ENCODE measurements around the gene PTPA.

DNA sequence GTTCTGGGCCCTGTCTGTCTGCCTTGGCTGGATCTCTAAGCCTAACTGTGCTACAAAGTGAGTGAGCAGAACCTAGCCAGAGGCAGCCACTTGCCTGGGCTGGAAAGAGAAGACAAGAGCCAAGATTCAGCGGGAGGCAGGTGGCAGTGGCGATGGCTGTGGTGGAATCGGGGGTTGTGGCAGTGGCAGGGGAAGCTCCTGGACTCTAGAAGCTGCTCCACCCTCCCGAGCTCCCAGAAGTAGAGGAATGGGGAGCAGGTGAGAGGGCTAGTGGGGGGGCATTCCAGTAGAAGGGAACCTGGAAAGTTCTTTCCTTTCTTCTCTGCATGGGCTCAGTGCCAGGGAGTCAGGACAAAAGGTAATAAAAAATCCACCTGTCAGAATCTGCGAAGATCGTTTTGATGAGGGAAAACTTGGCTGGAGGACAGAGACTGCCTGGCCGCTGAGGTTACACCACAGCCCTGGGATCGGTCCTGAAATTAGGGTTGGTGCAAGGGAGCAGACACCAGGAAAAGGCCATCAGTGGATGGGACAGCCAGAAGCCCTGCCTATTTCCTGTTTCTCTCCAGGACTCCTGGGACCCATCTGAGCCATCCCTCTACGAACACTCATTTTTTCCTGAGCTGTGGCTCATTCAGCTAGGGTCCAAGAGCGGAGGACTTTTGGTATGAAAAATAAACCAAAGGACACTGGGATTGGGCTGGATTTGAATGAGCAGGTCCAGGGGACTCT is 2.2 kb upstream of the PTPA start:
- TF ChIP-seq POLR2AphosphoS5 (IDR thresholded peaks at IDR 0.05; ENCODE audit: low read depth, low read length), result no peak
- TF ChIP-seq, protein P1, sequence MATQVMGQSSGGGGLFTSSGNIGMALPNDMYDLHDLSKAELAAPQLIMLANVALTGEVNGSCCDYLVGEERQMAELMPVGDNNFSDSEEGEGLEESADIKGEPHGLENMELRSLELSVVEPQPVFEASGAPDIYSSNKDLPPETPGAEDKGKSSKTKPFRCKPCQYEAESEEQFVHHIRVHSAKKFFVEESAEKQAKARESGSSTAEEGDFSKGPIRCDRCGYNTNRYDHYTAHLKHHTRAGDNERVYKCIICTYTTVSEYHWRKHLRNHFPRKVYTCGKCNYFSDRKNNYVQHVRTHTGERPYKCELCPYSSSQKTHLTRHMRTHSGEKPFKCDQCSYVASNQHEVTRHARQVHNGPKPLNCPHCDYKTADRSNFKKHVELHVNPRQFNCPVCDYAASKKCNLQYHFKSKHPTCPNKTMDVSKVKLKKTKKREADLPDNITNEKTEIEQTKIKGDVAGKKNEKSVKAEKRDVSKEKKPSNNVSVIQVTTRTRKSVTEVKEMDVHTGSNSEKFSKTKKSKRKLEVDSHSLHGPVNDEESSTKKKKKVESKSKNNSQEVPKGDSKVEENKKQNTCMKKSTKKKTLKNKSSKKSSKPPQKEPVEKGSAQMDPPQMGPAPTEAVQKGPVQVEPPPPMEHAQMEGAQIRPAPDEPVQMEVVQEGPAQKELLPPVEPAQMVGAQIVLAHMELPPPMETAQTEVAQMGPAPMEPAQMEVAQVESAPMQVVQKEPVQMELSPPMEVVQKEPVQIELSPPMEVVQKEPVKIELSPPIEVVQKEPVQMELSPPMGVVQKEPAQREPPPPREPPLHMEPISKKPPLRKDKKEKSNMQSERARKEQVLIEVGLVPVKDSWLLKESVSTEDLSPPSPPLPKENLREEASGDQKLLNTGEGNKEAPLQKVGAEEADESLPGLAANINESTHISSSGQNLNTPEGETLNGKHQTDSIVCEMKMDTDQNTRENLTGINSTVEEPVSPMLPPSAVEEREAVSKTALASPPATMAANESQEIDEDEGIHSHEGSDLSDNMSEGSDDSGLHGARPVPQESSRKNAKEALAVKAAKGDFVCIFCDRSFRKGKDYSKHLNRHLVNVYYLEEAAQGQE (IDR thresholded peaks at IDR 0.05; ENCODE audit: insufficient read depth in 1 of 2, low read depth in 2 of 2, low read length in 2 of 2), result no peak
